ENCODE results near the gene LRRC4C. TPM values are rescaled to one million over a fixed set of nuclear protein-coding genes. Genes with fewer than 3 reads are reported as not detected.

Gene LRRC4C
- total and polyA plus RNA-seq, 10 of the 15 experiments (the other 5 are each of a cell fraction or from before 2014, with no cell fraction given) = 1.5 TPM; not detected in 9

DNA sequence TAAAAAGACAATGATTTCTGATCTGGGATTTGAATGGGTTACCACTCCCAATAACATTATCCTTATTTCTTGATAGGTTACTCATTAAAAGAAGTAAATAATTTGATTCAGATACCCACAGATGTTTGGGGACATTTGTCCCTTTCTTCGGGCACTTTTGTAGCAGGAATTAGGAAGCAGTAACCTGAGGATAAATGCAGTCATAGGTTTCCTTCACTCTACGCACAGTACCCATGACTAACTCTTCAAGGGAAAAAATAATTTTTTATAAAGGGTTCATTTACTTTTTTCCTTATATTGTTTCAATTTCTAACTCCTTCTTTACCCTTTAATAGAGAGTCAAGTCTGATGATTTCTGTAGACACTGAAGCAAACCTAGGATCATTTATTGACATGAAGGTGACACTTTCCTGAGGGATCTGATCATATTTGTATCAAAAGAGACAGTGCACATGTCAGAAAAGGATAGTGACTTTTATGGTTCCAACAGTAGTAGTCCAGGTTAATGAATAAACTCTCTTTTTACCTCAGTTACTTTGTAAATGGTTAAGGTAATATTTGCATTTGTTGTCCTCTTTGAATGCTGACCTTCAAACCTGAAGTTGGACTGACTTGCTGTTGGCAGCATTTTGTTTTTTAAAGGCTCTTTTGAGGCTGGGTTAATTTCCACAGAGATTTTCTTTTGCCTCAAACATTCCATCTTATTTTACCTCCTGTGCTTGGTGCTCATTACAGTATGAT, 1072.0 kb downstream of the LRRC4C start (continued):
- TF ChIP-seq, protein P1, sequence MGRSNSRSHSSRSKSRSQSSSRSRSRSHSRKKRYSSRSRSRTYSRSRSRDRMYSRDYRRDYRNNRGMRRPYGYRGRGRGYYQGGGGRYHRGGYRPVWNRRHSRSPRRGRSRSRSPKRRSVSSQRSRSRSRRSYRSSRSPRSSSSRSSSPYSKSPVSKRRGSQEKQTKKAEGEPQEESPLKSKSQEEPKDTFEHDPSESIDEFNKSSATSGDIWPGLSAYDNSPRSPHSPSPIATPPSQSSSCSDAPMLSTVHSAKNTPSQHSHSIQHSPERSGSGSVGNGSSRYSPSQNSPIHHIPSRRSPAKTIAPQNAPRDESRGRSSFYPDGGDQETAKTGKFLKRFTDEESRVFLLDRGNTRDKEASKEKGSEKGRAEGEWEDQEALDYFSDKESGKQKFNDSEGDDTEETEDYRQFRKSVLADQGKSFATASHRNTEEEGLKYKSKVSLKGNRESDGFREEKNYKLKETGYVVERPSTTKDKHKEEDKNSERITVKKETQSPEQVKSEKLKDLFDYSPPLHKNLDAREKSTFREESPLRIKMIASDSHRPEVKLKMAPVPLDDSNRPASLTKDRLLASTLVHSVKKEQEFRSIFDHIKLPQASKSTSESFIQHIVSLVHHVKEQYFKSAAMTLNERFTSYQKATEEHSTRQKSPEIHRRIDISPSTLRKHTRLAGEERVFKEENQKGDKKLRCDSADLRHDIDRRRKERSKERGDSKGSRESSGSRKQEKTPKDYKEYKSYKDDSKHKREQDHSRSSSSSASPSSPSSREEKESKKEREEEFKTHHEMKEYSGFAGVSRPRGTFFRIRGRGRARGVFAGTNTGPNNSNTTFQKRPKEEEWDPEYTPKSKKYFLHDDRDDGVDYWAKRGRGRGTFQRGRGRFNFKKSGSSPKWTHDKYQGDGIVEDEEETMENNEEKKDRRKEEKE (IDR thresholded peaks at IDR 0.05) = no peak
- TF ChIP-seq RCOR1 (conservative IDR thresholded peaks at IDR 0.05; ENCODE audit: low read depth, low read length) (no peak), SUPT20H (IDR thresholded peaks at IDR 0.05; ENCODE audit: borderline replicate concordance, control insufficient read depth, low read depth, low read length) (no peak)
- TF ChIP-seq, protein P2, sequence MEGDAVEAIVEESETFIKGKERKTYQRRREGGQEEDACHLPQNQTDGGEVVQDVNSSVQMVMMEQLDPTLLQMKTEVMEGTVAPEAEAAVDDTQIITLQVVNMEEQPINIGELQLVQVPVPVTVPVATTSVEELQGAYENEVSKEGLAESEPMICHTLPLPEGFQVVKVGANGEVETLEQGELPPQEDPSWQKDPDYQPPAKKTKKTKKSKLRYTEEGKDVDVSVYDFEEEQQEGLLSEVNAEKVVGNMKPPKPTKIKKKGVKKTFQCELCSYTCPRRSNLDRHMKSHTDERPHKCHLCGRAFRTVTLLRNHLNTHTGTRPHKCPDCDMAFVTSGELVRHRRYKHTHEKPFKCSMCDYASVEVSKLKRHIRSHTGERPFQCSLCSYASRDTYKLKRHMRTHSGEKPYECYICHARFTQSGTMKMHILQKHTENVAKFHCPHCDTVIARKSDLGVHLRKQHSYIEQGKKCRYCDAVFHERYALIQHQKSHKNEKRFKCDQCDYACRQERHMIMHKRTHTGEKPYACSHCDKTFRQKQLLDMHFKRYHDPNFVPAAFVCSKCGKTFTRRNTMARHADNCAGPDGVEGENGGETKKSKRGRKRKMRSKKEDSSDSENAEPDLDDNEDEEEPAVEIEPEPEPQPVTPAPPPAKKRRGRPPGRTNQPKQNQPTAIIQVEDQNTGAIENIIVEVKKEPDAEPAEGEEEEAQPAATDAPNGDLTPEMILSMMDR (IDR thresholded peaks at IDR 0.05 in 2 of 3, conservative IDR thresholded peaks at IDR 0.05 in 1 of 3; ENCODE audit: control insufficient read depth in 2 of 3, extremely low read depth in 1 of 3, insufficient read depth in 1 of 3, low read depth in 3 of 3, low read length in 3 of 3) = no peak
- TF ChIP-seq, protein P3, sequence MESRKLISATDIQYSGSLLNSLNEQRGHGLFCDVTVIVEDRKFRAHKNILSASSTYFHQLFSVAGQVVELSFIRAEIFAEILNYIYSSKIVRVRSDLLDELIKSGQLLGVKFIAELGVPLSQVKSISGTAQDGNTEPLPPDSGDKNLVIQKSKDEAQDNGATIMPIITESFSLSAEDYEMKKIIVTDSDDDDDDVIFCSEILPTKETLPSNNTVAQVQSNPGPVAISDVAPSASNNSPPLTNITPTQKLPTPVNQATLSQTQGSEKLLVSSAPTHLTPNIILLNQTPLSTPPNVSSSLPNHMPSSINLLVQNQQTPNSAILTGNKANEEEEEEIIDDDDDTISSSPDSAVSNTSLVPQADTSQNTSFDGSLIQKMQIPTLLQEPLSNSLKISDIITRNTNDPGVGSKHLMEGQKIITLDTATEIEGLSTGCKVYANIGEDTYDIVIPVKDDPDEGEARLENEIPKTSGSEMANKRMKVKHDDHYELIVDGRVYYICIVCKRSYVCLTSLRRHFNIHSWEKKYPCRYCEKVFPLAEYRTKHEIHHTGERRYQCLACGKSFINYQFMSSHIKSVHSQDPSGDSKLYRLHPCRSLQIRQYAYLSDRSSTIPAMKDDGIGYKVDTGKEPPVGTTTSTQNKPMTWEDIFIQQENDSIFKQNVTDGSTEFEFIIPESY (IDR thresholded peaks at IDR 0.05) = no peak
